SK-N-SH treated with all-trans-retinoic acid at 6 μM for 48 hours (cell line): ENCODE results near the gene RLBP1.
A peak's percentile ranks its signal among the peaks of the same experiment; 100 is the strongest.

Experiments
- ATAC-seq: fragments of 200-7000 bp; cut with Tn5 transposase; 3 replicates; pipeline ENCODE4 v1.9.1; 2020; ENCODE audit warnings: mild to moderate bottlenecking, moderate library complexity
- ARNTL ChIP-seq: fragments of 450-650 bp; formaldehyde crosslinking; IDR thresholded peaks from 2 replicates; pipeline ENCODE4 v1.5.0; 2020; ENCODE audit warnings: low read depth, mild to moderate bottlenecking, moderate library complexity, borderline replicate concordance
- BACH2 ChIP-seq: fragments of 250-450 bp; sonication (Bioruptor Pico); IDR thresholded peaks from 2 replicates; pipeline ENCODE4 v1.9.0; 2021; ENCODE audit warnings: mild to moderate bottlenecking, borderline replicate concordance
- CSDC2 ChIP-seq: fragments of 250-450 bp; sonication (Bioruptor Pico); IDR thresholded peaks from 2 replicates; pipeline ENCODE4 v1.5.0; 2020; ENCODE audit warnings: mild to moderate bottlenecking, moderate library complexity
- ESRRG ChIP-seq: fragments of 250-450 bp; sonication (Bioruptor Pico); IDR thresholded peaks from 2 replicates; pipeline ENCODE4 v1.6.1; 2021; ENCODE audit warnings: mild to moderate bottlenecking
- ISL1 ChIP-seq: fragments of 250-450 bp; sonication (Bioruptor Pico); IDR thresholded peaks from 2 replicates; pipeline ENCODE4 v2.1.2; 2022; ENCODE audit warnings: mild to moderate bottlenecking, moderate library complexity
- OSR1 ChIP-seq: fragments of 250-450 bp; sonication (Bioruptor Pico); IDR thresholded peaks from 2 replicates; pipeline ENCODE4 v1.8.0; 2022; ENCODE audit warnings: moderate library complexity, mild to moderate bottlenecking, inconsistent platforms
- PPARA ChIP-seq: fragments of 250-450 bp; sonication (Bioruptor Pico); IDR thresholded peaks from 2 replicates; pipeline ENCODE4 v1.5.0; 2020; ENCODE audit warnings: mild to moderate bottlenecking, borderline replicate concordance
- RARB ChIP-seq: fragments of 250-450 bp; sonication (Bioruptor Pico); IDR thresholded peaks from 2 replicates; pipeline ENCODE4 v1.8.0; 2021; ENCODE audit warnings: mild to moderate bottlenecking, moderate library complexity
- SNAI2 ChIP-seq: fragments of 250-450 bp; sonication (Bioruptor Pico); IDR thresholded peaks from 2 replicates; pipeline ENCODE4 v1.5.0; 2020; ENCODE audit warnings: mild to moderate bottlenecking, moderate library complexity
- TCF4 ChIP-seq: fragments of 250-450 bp; sonication (Bioruptor Pico); IDR thresholded peaks from 2 replicates; pipeline ENCODE4 v1.8.0; 2021; ENCODE audit warnings: mild to moderate bottlenecking, moderate library complexity, borderline replicate concordance
- TOX ChIP-seq: fragments of 250-450 bp; sonication (Bioruptor Pico); IDR thresholded peaks from 2 replicates; pipeline ENCODE4 v1.8.0; 2021; ENCODE audit warnings: mild to moderate bottlenecking, moderate library complexity, borderline replicate concordance
- ZC3H10 ChIP-seq: fragments of 250-450 bp; sonication (Bioruptor Pico); IDR thresholded peaks from 2 replicates; pipeline ENCODE4 v1.5.1; 2021; ENCODE audit warnings: mild to moderate bottlenecking, moderate library complexity
- ZFP30 ChIP-seq: fragments of 450-650 bp; formaldehyde crosslinking; IDR thresholded peaks from 2 replicates; pipeline ENCODE4 v1.5.0; 2022; ENCODE audit warnings: mild to moderate bottlenecking, moderate library complexity
- ZNF70 ChIP-seq: fragments of 450-650 bp; formaldehyde crosslinking; IDR thresholded peaks from 2 replicates; pipeline ENCODE4 v1.5.0; 2020; ENCODE audit warnings: mild to moderate bottlenecking, moderate library complexity
- ZNF8 ChIP-seq: fragments of 450-650 bp; formaldehyde crosslinking; IDR thresholded peaks from 2 replicates; pipeline ENCODE4 v1.5.0; 2020; ENCODE audit warnings: mild to moderate bottlenecking, moderate library complexity
- TF ChIP-seq, protein P1 (sequence below): fragments of 250-450 bp; sonication (Bioruptor Pico); IDR thresholded peaks from 2 replicates; pipeline ENCODE4 v1.5.1; 2020; ENCODE audit warnings: low read depth, mild to moderate bottlenecking, moderate library complexity
- TF ChIP-seq, protein P2 (sequence below): fragments of 250-450 bp; sonication (Bioruptor Pico); IDR thresholded peaks from 2 replicates; pipeline ENCODE4 v1.8.0; 2020; ENCODE audit warnings: mild to moderate bottlenecking, moderate library complexity, borderline replicate concordance
- TF ChIP-seq, protein P3 (sequence below): fragments of 250-450 bp; sonication (Bioruptor Pico); IDR thresholded peaks from 2 replicates; pipeline ENCODE4 v1.5.0; 2020; ENCODE audit warnings: mild to moderate bottlenecking, moderate library complexity

RLBP1 gene

DNA sequence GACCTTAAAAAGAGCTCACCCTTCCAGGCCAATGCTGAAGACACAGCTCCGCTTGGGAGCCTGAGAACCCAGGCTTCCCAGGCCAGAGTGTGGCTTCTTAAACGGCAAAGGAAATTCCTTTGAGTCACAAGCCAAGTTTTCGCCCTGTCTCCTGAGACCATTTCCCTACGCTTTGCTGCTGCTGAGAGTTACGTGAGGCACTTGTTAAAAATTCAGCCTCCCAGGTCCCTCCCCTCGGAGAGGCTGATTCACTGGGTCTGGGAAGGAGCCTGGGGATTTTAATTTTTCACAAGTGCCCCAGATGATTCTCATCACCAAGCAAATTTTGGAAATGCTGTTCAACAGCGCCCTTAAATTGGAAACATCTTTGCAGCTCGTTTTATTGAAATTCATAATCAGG lies 25.5 kb downstream of the RLBP1 start:
- TF ChIP-seq, protein P1, sequence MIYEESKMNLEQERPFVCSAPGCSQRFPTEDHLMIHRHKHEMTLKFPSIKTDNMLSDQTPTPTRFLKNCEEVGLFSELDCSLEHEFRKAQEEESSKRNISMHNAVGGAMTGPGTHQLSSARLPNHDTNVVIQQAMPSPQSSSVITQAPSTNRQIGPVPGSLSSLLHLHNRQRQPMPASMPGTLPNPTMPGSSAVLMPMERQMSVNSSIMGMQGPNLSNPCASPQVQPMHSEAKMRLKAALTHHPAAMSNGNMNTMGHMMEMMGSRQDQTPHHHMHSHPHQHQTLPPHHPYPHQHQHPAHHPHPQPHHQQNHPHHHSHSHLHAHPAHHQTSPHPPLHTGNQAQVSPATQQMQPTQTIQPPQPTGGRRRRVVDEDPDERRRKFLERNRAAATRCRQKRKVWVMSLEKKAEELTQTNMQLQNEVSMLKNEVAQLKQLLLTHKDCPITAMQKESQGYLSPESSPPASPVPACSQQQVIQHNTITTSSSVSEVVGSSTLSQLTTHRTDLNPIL (CRISPR knock-in tag): no peak
- no peak for ATAC-seq

GRCh38 chr15:89194608-89195007 lies 26.8 kb downstream of the RLBP1 start:
- TF ChIP-seq BACH2: no peak
- no peak for TF ChIP-seq ZNF8 (CRISPR knock-in tag)
- no peak for TF ChIP-seq ZNF70 (CRISPR knock-in tag)
- TF ChIP-seq, protein P1 (CRISPR knock-in tag): no peak
- TF ChIP-seq SNAI2 (CRISPR knock-in tag): no peak
- no peak for TF ChIP-seq ZC3H10 (CRISPR knock-in tag)
- TF ChIP-seq, protein P2, sequence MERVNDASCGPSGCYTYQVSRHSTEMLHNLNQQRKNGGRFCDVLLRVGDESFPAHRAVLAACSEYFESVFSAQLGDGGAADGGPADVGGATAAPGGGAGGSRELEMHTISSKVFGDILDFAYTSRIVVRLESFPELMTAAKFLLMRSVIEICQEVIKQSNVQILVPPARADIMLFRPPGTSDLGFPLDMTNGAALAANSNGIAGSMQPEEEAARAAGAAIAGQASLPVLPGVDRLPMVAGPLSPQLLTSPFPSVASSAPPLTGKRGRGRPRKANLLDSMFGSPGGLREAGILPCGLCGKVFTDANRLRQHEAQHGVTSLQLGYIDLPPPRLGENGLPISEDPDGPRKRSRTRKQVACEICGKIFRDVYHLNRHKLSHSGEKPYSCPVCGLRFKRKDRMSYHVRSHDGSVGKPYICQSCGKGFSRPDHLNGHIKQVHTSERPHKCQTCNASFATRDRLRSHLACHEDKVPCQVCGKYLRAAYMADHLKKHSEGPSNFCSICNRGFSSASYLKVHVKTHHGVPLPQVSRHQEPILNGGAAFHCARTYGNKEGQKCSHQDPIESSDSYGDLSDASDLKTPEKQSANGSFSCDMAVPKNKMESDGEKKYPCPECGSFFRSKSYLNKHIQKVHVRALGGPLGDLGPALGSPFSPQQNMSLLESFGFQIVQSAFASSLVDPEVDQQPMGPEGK (CRISPR knock-in tag): no peak
- TF ChIP-seq TOX (CRISPR knock-in tag): no peak
- no peak for TF ChIP-seq CSDC2 (CRISPR knock-in tag)
- TF ChIP-seq ISL1 (CRISPR knock-in tag): no peak
- no peak for TF ChIP-seq TCF4 (CRISPR knock-in tag)
- no peak for TF ChIP-seq ARNTL (CRISPR knock-in tag)
- no peak for TF ChIP-seq PPARA (CRISPR knock-in tag)
- no peak for TF ChIP-seq RARB (CRISPR knock-in tag)
- TF ChIP-seq OSR1: no peak
- ATAC-seq: no peak

DNA sequence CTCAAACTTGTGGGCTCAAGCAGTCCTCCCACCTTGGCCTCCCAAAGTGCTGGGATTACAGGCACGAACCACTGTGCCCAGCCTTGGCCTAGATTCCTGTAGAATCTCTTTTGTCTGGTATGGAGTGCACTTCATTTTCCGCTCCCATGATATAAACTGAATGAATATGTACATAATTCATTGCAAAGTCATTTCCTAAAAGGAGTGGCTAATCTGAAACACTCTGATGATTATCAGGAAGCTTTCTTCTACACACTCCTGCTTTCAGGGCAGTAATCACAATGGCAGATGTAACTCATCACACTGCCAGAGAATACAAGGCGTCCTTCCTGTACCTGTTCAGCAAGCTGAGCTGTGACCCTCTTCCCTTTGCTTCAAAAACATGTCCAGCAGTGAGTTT lies 28.6 kb downstream of the RLBP1 start:
- TF ChIP-seq, protein P3, sequence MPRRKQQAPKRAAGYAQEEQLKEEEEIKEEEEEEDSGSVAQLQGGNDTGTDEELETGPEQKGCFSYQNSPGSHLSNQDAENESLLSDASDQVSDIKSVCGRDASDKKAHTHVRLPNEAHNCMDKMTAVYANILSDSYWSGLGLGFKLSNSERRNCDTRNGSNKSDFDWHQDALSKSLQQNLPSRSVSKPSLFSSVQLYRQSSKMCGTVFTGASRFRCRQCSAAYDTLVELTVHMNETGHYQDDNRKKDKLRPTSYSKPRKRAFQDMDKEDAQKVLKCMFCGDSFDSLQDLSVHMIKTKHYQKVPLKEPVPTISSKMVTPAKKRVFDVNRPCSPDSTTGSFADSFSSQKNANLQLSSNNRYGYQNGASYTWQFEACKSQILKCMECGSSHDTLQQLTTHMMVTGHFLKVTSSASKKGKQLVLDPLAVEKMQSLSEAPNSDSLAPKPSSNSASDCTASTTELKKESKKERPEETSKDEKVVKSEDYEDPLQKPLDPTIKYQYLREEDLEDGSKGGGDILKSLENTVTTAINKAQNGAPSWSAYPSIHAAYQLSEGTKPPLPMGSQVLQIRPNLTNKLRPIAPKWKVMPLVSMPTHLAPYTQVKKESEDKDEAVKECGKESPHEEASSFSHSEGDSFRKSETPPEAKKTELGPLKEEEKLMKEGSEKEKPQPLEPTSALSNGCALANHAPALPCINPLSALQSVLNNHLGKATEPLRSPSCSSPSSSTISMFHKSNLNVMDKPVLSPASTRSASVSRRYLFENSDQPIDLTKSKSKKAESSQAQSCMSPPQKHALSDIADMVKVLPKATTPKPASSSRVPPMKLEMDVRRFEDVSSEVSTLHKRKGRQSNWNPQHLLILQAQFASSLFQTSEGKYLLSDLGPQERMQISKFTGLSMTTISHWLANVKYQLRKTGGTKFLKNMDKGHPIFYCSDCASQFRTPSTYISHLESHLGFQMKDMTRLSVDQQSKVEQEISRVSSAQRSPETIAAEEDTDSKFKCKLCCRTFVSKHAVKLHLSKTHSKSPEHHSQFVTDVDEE: 0 out of 2 replicates have a peak, but pooled peaks have one; percentile 27
- no peak for TF ChIP-seq TCF4 (CRISPR knock-in tag)
- TF ChIP-seq, protein P2 (CRISPR knock-in tag): no peak
- no peak for TF ChIP-seq ZFP30
- TF ChIP-seq ZC3H10 (CRISPR knock-in tag): no peak
- no peak for TF ChIP-seq RARB (CRISPR knock-in tag)
- TF ChIP-seq ESRRG (CRISPR knock-in tag): no peak
- peak; percentile 27 for ATAC-seq

GRCh38 chr15:89192136-89192535 lies 29.2 kb downstream of the RLBP1 start:
- no peak for TF ChIP-seq ESRRG (CRISPR knock-in tag)
- TF ChIP-seq, protein P3: 0 out of 2 replicates have a peak, but pooled peaks have one; percentile 14
- TF ChIP-seq TCF4 (CRISPR knock-in tag): no peak
- peak; percentile 45 for ATAC-seq
